ENCODE measurements around the gene PRKCE.

- TF ChIP-seq CTCF (IDR thresholded peaks at IDR 0.05): no peak
- no peak for TF ChIP-seq POLR2A (IDR thresholded peaks at IDR 0.05)
Measured at GRCh38 chr2:46098621-46099062, 447.2 kb downstream of the PRKCE start.
